Measurements from ENCODE around the gene CINP.
A peak's percentile ranks its signal among the peaks of the same experiment; 100 is the strongest.
"Not testable (repeated sequence)": the region's sequence is repeated elsewhere in the genome, so short reads cannot be mapped to it uniquely, and the experiment has no call there.

Gene CINP

DNA sequence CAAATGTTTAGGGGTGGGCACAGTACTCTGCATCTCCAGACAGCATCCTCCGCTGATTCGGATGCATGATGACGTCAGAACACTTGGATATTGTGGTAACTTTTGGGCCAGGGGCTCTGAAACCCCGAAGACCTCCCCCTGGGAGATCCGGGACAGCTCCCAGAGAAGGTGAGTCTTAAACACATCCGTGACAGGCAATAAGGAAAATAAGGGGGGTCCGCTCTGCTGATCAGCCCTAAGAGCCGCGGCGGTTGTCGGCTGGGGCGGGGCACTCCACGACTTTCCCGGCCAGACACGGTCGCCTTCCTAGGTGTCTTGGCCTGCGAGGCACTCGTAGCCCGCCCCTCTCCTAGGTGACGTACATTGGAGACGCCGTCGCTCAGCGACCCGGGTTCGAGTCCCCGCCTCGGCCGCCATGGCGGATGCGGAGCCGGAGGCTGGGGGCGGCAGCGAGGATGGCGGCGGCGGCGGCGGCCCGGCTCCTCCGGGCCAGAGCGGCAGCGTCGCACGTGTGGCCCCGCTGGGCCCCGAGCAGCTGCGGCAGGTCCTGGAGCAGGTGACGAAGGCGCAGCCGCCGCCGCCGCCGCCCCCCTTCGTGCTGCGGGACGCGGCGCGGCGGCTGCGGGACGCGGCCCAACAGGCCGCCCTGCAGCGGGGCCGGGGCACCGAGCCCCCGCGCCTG lies 43.2 kb downstream of the CINP start, which contains the start of gene ZNF839:
Gene ZNF839 (plus strand): TSS at position 396 of the 682 bp plus-strand sequence. CDS start 20 bp downstream, at position 416.
- peak; percentile 90 to 91 for DNase-seq

DNA sequence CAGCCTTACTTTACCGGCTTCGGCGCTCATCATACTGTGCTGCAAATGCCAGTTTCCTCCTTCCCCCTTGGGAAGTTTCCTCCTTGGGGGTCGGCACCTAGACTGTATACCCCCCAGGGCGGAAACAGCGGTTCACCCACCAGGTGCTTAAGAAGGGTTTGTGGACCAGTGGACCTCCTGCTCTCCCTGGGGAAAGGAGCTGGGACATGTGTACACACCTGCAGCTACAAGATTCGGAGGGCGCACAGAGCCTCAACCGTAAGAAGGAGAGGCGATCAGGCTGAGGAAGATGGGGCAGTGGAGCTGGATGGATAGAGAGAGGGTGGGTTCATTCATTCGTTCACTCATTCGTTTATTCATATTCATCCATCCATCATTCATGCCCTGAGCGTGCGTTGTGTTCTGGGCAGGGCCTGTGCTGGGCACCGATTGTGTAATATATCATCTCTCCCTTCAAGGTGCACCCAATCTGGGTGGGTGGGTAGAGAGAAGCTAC lies 43.9 kb downstream of the CINP start:
- DNase-seq = no peak

DNA sequence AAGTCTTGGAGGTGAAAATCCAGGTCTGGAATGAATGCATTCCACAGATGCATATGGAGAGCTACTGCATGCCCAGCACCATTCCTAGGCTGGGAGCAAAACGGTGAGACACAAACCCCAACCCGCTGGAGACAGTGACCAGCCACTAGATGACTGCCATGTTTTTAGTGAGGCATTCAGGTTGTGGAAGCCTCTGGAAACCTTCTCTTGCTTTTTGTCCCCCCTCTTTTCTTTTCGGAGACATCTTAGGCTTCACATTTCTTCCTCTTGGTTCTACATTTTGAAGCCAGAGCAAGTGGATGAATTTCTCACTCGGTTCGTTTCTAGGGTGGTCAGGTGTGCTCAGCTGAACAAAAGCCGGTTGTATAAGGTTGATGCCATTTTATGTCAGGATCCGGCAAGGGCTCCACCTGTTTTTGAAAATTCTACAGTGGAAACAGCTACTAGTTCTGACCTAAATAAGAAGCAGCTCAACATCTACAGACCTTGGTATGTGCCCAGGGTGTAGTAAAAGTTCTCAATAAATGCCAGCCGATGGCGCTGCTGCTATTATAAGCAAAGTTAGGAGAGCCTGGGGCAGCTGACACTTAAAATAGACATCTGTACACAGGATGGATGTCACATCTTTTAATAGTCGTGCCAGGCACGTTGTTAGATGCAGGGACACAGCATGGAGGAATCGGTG lies 45.0 kb downstream of the CINP start:
- peak; percentile 86 to 90 for DNase-seq

GRCh38 chr14:102316743-102317563 lies 45.7 kb downstream of the CINP start:
- DNase-seq = peak; percentile 85 to 92

- peak; percentile 30 to 51 for DNase-seq
Measured at GRCh38 chr14:102316338-102316742, 46.4 kb downstream of the CINP start.

DNA sequence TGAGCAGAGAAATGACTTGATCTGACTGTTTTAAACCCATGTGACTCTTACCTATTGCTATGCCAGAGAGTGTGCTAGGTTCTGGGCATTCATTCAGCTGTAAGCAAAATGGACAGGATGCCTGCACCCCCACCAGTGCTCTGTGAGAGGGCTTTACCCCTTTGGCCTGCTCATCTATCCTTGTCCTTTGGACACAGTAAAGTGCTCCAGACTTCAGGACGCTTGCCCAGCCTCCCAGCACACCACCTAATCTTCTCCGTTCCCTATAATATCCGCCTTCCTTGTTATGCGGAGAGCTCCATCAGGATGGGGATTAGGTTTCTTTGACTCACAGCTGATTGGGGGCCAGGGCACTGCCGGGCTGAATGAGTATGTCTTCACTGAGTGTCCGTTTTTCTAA lies 47.6 kb downstream of the CINP start:
- no peak for DNase-seq

DNA sequence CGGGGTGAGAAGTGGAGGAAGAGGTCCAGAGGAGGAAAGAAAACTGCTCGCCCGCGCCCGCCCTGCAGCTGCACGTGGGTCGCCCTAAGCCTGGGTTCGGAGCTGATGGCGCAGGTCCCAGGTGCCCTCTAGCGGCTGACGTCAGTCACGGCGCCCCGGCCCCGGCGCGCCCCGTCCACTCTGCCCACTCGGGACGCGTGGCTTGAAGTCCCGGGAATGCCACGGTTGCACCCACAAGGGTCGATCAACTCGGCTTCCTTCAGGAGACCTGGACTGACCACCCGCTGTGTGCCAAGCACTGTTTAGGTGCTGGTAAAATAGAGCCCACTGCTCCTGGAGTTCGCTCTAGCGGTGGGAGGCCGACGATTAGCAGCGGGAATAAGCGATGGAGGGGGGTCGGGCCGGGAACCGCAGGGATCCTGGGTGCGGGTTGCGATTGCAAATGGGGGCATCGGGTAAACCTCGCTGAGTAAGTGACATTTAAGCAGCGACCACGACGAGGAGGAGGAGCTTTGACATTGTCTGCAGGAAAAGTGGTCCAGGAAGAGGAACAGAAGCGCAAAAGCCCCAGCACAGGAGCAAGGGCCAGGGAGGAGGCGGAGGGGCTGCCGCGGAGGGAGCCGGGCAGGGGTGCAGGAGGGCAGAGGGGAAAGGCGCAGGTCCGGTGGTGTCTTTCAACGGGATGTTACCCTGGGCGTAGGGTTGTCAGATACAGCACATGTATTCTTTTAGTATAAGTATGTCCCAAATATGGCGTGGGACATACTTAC lies 48.3 kb downstream of the CINP start:
- peak; percentile 85 to 87 for DNase-seq

DNA sequence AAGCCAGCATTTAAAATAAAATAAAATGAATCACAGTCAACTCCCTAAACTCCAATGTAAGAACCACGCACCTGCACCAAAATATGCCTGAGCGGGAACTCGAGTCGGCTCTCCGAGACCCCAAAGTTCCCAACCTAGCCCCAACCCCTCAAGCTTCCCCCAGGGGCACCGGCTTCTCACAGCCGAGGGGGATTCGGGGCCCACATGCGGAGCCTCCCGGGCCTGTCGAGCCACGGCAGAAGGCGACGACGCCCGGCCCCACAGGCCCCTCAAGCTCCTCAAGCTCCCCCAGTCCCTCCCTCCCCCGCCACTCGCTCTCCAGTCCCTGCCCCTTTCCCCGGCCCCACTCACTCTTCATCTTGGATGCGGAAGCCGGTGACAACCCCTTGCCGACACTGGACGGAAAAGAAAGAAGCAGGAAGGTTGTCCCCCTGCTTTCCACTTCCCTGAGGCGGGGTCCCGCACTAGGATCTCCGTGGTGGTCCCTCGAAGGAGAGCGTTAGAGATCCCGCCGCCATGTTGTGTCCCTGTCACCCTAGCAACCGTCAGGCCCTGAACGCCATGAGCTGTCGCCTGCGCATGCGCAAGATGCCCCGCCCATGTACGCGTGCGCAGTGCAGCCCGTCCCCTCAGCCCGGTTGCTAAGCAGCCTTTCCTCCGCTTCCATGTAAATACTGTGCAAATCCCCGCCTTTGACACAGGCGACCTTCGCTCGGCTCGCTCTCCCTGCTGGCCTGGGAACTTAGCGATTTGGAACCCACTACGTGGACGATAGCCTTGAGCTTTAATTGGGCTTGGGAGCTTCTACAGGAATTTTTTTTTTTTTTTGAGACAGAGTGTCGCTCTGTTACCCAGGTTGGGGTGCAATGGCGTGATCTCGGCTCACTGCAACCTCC lies 57.8 kb downstream of the CINP start, which contains the start of gene MOK:
Gene MOK (minus strand): TSS at position 554 of the 896 bp plus-strand sequence. CDS start 196 bp downstream, at position 358.
- peak; percentile 94 to 95 for DNase-seq

DNA sequence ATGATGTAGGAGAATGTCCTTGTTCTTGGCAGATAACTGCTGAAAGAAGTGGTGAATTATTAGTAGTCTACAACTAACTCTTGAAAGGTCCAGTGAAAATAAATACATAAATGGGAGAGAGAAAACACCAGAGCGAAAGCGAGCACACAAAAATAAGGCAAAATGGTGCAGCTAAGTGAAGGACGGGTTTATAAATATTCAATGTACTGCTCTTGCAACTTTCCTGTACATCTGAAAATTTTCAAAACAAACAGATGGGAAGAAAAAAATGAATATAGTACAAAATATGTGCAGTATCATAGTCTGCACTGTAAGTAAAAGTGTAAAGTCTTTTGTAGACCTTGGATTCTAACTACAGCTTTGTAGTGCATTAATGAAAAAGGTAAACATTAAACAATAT lies 59.0 kb downstream of the CINP start:
- no peak for DNase-seq

GRCh38 chr14:102298303-102299070 lies 64.2 kb downstream of the CINP start:
- not testable (repeated sequence) for DNase-seq
